A549 treated with AZD9567 at 1 μM for 4 hours (cell line): ENCODE results near the gene PTTG1IP2. TPM values are rescaled to one million over a fixed set of nuclear protein-coding genes. Genes with fewer than 3 reads are reported as not detected.

ENCODE experiments used
- total RNA-seq: library from RNA; stranded (reverse); fragments of 200-300 nt; extraction: Qiagen RNA extraction; gene quantifications from 5 replicates; pipeline ENCODE4 v1.2.3, GENCODE V29; 2022; ENCODE audit not compliant: insufficient read depth

Gene PTTG1IP2
- not detected in 5 replicates for total RNA-seq

DNA sequence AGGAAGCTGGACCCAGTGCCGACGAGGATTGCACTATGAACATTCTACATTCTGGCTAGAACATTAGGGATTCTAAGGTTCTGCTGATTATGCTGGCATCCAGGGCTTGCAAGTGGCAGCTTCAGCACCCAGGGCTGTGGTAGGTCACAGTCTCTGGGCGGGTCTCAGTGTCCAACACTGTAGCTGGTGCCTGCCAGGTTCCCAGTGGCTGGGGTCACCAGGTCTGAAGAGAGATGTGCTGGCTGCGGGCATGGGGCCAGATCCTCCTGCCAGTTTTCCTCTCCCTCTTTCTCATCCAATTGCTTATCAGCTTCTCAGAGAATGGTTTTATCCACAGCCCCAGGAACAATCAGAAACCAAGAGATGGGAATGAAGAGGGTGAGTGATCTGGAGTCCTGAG, at the start of gene PTTG1IP2:
PTTG1IP2 (plus strand) TSS at position 86 of the 400 bp plus-strand sequence; CDS start at position 234, 148 bp downstream.

Other genes starting within 250 kb of the PTTG1IP2 start
- 1.8 to 2.4 TPM (median 2.1 TPM) in 4 of 5 replicates, not detected in the other for gene CFAP69, start 224.5 kb upstream of the PTTG1IP2 start, total RNA-seq
- gene FAM237B, start 148.3 kb upstream of the PTTG1IP2 start, total RNA-seq, result 0.03 to 0.06 TPM (median 0.04 TPM) in 4 of 5 replicates, not detected in the other
- 26.2 to 41.3 TPM (median 27.3 TPM) in 5 replicates for gene GTPBP10, start 122.9 kb upstream of the PTTG1IP2 start, total RNA-seq
- 24.5 to 33.1 TPM (median 30.4 TPM) in 5 replicates for gene CLDN12, start 66.2 kb upstream of the PTTG1IP2 start, total RNA-seq
- 0.04 to 7.2 TPM (median 0.21 TPM) in 5 replicates for gene CDK14, start 126.7 kb downstream of the PTTG1IP2 start, total RNA-seq